Activated T-cell treated with anti-CD3 and anti-CD28 coated beads, Interleukin-2, amount 50 U/mL, for 24 hours (primary cell): ENCODE measurements around the gene SH3RF3.

Source experiments
- DNase-seq: peaks from one replicate; pipeline ENCODE4 v3.0.0-alpha.2; 2020
- H3K27ac Mint-ChIP-seq: 2 replicates; pipeline ENCODE4 v1.8.0; 2020; ENCODE audit warnings: mild to moderate bottlenecking, mixed read lengths
- H3K27me3 Mint-ChIP-seq: 2 replicates; pipeline ENCODE4 v1.8.0; 2020; ENCODE audit warnings: mixed read lengths
- H3K36me3 Mint-ChIP-seq: 2 replicates; pipeline ENCODE4 v1.8.0; 2020; ENCODE audit warnings: low read depth, mixed read lengths
- H3K4me1 Mint-ChIP-seq: 2 replicates; pipeline ENCODE4 v1.8.0; 2020; ENCODE audit warnings: low read depth, mixed read lengths
- H3K4me3 Mint-ChIP-seq: 2 replicates; pipeline ENCODE4 v1.8.0; 2020; ENCODE audit warnings: mild to moderate bottlenecking, moderate library complexity, mixed read lengths
- H3K9me3 Mint-ChIP-seq: 2 replicates; pipeline ENCODE4 v1.8.0; 2020; ENCODE audit warnings: mixed read lengths

SH3RF3 gene

GRCh38 chr2:109237792-109238191 lies 108.8 kb downstream of the SH3RF3 start:
- Mint-ChIP-seq H3K4me3 (no peak overlapping the region), H3K27me3 (peaks cover 3% of the 10 kb centered on the region), H3K36me3 (no peaks in the 10 kb centered on the region), H3K27ac (no peak overlapping the region), H3K9me3 (peaks cover 3% of the 10 kb centered on the region), H3K4me1 (peaks cover 20% of the 10 kb centered on the region)
- DNase-seq = no peak

GRCh38 chr2:109238580-109238979 lies 109.6 kb downstream of the SH3RF3 start:
- no peak for DNase-seq
- peaks cover 3% of the 10 kb centered on the region for H3K9me3 Mint-ChIP-seq
- H3K36me3 Mint-ChIP-seq = no peaks in the 10 kb centered on the region
- H3K27me3 Mint-ChIP-seq = peaks cover 3% of the 10 kb centered on the region
- peak overlapping the region; percentile 64 for H3K27ac Mint-ChIP-seq
- peaks cover 20% of the 10 kb centered on the region for H3K4me1 Mint-ChIP-seq
- no peak overlapping the region for H3K4me3 Mint-ChIP-seq

DNA sequence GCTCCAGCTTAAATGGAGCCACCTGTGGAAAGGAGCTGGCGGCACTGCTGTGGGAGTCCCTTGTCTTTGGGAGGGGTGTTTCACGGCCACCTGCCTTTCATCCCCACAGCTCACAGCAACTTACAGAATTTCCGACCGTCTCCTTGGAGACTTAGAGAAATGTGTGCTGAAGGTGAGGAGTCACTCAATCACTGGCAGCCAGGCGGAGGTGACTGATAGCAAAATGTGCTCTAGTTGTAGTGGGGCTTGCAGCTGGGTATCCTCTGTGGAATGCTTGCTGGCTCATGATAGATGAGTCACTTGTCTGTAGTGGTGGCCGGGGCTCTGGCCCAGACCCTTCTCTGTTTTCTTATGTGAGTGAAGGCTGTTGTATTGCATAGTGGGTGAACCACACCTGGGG lies 110.7 kb downstream of the SH3RF3 start:
- Mint-ChIP-seq H3K27me3 (no peaks in the 10 kb centered on the region), H3K27ac (no peak overlapping the region), H3K36me3 (no peaks in the 10 kb centered on the region), H3K4me1 (peaks cover 20% of the 10 kb centered on the region), H3K4me3 (no peak overlapping the region), H3K9me3 (no peaks in the 10 kb centered on the region)
- no peak for DNase-seq

GRCh38 chr2:109242210-109242653 lies 113.2 kb downstream of the SH3RF3 start:
- peaks cover 13% of the 10 kb centered on the region for H3K4me1 Mint-ChIP-seq
- no peak overlapping the region for H3K27ac Mint-ChIP-seq
- no peak overlapping the region for H3K4me3 Mint-ChIP-seq
- no peak for DNase-seq
- no peaks in the 10 kb centered on the region for H3K27me3 Mint-ChIP-seq
- no peaks in the 10 kb centered on the region for H3K9me3 Mint-ChIP-seq
- H3K36me3 Mint-ChIP-seq = no peaks in the 10 kb centered on the region

GRCh38 chr2:109242654-109243331 lies 113.8 kb downstream of the SH3RF3 start:
- H3K4me3 Mint-ChIP-seq = no peak overlapping the region
- H3K27me3 Mint-ChIP-seq = no peaks in the 10 kb centered on the region
- peaks cover 14% of the 10 kb centered on the region for H3K4me1 Mint-ChIP-seq
- H3K27ac Mint-ChIP-seq = no peak overlapping the region
- no peaks in the 10 kb centered on the region for H3K36me3 Mint-ChIP-seq
- no peaks in the 10 kb centered on the region for H3K9me3 Mint-ChIP-seq
- DNase-seq = no peak

GRCh38 chr2:109243526-109244303 lies 114.7 kb downstream of the SH3RF3 start:
- Mint-ChIP-seq H3K4me1 (peaks cover 8% of the 10 kb centered on the region), H3K27ac (no peak overlapping the region)

DNA sequence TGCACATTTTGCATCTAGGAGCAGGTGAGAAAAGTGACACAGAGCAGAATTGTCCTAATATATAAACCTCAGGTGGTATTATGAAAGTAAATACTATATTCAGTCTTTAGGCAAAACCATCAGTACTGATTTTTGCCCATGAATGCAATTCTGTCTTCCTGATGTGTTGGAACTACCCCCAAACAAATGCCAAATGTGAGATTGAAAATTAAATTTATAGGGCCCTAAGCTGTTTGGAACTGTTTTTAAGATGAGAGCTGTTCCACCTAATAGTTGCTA lies 115.2 kb downstream of the SH3RF3 start:
- Mint-ChIP-seq H3K9me3 (no peaks in the 10 kb centered on the region), H3K4me1 (peaks cover 4% of the 10 kb centered on the region), H3K27ac (no peak overlapping the region), H3K36me3 (no peaks in the 10 kb centered on the region), H3K4me3 (no peak overlapping the region), H3K27me3 (no peaks in the 10 kb centered on the region)
- no peak for DNase-seq

More at GRCh38 chr2:109243526-109244303, 114.7 kb downstream of the SH3RF3 start:
- Mint-ChIP-seq H3K4me3 (no peak overlapping the region), H3K27me3 (no peaks in the 10 kb centered on the region), H3K9me3 (no peaks in the 10 kb centered on the region), H3K36me3 (no peaks in the 10 kb centered on the region)
- DNase-seq = no peak

DNA sequence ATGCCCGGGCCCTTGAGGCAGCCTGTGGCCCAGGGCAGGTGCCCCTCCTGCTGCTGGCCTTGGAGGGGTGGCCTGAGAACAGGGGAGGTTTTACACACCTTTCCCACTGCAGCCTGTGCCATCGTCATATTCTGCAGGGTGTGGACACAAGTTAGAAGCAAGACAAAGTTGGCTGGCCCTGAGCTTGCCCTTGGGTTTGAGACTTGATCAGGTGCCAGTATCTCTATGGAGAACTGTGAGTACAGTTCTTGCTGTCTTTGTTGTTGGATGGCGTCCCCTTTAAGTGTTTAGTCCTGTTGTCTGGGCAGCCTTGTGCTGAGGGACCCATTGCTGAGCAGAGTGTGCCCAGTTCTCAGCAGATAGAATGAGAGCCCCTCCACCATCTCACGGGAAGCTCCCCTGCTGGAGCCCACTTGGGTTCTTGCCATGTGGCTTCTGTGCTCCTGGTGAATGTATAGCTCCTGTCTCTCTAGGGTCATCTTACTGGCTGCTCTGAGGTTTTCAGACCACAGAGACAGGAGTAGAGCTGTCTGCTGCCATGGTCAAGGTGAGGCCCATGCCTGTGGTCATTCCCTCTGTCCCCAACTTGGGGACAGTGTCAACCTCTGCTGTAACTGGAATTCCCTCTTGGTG lies 115.9 kb downstream of the SH3RF3 start:
- Mint-ChIP-seq H3K4me1 (peaks cover 4% of the 10 kb centered on the region), H3K27ac (no peak overlapping the region), H3K4me3 (no peak overlapping the region)

DNA sequence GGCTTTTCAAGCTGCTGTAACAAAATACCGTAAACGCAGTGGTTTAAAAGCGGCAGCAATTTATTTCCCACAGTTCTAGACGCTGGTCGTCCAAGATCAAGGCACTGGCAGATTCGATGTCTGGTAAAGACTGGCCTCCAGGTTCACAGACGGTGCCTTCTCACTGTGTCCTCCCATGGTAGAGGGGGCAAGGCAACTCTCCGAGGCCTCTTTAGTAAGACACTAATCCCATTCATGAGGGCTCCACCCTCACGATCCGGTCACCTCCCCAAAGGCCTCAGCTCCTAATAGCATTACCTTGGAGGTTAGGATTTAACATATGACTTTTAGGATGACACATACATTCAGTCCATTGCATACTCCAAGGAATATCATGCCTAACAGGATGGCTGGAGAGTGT lies 117.2 kb downstream of the SH3RF3 start:
- H3K4me1 Mint-ChIP-seq = peaks cover 4% of the 10 kb centered on the region
- H3K36me3 Mint-ChIP-seq = no peaks in the 10 kb centered on the region
- H3K27me3 Mint-ChIP-seq = no peaks in the 10 kb centered on the region
- H3K27ac Mint-ChIP-seq = no peak overlapping the region
- H3K4me3 Mint-ChIP-seq = no peak overlapping the region
- no peaks in the 10 kb centered on the region for H3K9me3 Mint-ChIP-seq
- DNase-seq = no peak

More for the DNA sequence above, 115.9 kb downstream of the SH3RF3 start:
- Mint-ChIP-seq H3K27me3 (no peaks in the 10 kb centered on the region), H3K9me3 (no peaks in the 10 kb centered on the region), H3K36me3 (no peaks in the 10 kb centered on the region)
- no peak for DNase-seq

DNA sequence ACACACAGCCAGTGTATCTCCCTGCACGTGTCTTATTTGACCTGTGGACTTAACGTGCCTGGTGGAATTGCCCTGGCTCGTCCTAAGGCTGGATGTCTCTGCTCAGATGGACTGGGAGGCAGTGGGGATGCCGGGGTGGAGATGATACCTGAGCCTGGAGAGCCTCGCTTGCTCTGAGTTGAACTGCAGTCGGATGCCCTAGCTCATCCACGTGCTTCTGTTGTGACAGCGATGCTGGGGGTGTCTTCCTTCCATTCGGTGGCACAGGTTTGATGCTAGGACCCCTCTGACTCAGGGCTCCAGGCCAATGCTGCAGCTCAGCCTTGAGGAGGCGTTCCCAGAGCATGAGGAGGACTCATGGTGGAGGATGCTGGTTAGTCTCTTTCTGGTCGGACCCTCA lies 117.6 kb downstream of the SH3RF3 start:
- Mint-ChIP-seq H3K27me3 (no peaks in the 10 kb centered on the region), H3K36me3 (no peaks in the 10 kb centered on the region), H3K27ac (no peak overlapping the region), H3K4me3 (no peak overlapping the region), H3K4me1 (peaks cover 4% of the 10 kb centered on the region), H3K9me3 (no peaks in the 10 kb centered on the region)
- no peak for DNase-seq

DNA sequence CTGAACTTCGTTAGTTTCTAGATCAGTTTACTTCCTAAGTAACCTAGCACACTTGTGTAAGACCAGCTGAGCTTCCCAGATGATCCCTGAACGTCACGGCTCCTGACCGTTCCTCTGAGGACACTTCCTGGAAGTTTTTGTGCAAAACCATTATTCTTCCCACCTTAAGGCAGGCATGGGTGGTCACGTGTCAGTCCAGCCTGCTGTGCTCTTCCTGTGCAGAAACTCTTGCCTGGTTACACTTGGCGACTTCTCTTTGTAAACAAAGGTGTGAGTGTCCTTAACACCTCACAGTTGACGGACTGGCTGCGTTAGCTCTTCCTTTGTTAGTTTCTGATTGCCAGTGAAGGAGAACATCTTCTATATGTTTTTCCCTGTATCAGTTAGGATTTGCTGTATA lies 118.3 kb downstream of the SH3RF3 start:
- no peaks in the 10 kb centered on the region for H3K36me3 Mint-ChIP-seq
- no peaks in the 10 kb centered on the region for H3K9me3 Mint-ChIP-seq
- peaks cover 4% of the 10 kb centered on the region for H3K4me1 Mint-ChIP-seq
- DNase-seq = no peak
- H3K27me3 Mint-ChIP-seq = no peaks in the 10 kb centered on the region
- H3K27ac Mint-ChIP-seq = no peak overlapping the region
- H3K4me3 Mint-ChIP-seq = no peak overlapping the region

GRCh38 chr2:109247812-109248211 lies 118.8 kb downstream of the SH3RF3 start:
- H3K4me3 Mint-ChIP-seq = no peak overlapping the region
- no peak overlapping the region for H3K27ac Mint-ChIP-seq
- no peaks in the 10 kb centered on the region for H3K36me3 Mint-ChIP-seq
- no peaks in the 10 kb centered on the region for H3K9me3 Mint-ChIP-seq
- peaks cover 4% of the 10 kb centered on the region for H3K4me1 Mint-ChIP-seq
- no peak for DNase-seq
- no peaks in the 10 kb centered on the region for H3K27me3 Mint-ChIP-seq

DNA sequence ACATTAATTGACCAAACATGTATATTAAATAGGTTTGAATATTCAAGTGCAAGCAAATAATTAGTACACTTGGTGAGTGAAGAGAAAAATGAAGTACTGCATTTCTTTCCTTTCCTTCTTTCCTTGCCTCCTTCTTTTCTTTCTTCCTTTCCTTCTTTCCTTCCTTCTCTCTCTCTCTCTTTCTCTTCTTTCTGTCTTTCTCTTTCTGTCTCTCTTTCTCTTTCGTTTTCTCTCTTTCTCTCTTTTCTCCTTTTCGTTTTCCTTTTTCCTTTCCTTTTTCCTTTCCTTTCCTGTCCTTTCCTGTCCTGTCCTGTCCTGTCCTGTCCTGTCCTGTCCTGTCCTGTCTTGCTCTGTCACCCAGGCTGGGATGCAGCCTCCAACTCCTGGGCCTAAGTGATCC lies 119.6 kb downstream of the SH3RF3 start:
- Mint-ChIP-seq H3K4me3 (no peak overlapping the region), H3K27ac (no peak overlapping the region), H3K4me1 (peaks cover 4% of the 10 kb centered on the region), H3K9me3 (no peaks in the 10 kb centered on the region), H3K27me3 (no peaks in the 10 kb centered on the region), H3K36me3 (no peaks in the 10 kb centered on the region)
- no peak for DNase-seq

- H3K9me3 Mint-ChIP-seq = no peaks in the 10 kb centered on the region
- H3K4me1 Mint-ChIP-seq = peaks cover 9% of the 10 kb centered on the region
- no peak overlapping the region for H3K4me3 Mint-ChIP-seq
- no peak overlapping the region for H3K27ac Mint-ChIP-seq
- no peaks in the 10 kb centered on the region for H3K36me3 Mint-ChIP-seq
- no peak for DNase-seq
- H3K27me3 Mint-ChIP-seq = no peaks in the 10 kb centered on the region
Observed at GRCh38 chr2:109253217-109253616, 124.2 kb downstream of the SH3RF3 start.
